HUES48 (cell line): Measurements from ENCODE around the gene DCAF5.

Source experiments
- H3K27ac ChIP-seq: one replicate; pipeline ENCODE4 v1.7.0; 2013; ENCODE audit warnings: low read depth, low read length, inconsistent platforms
- H3K27me3 ChIP-seq: 2 replicates; pipeline ENCODE4 v1.6.1; 2013; ENCODE audit warnings: mild to moderate bottlenecking, low read length; ENCODE audit not compliant: control insufficient read depth, insufficient read depth
- H3K36me3 ChIP-seq: 2 replicates; pipeline ENCODE4 v1.6.1; 2013; ENCODE audit warnings: low read length; ENCODE audit not compliant: control insufficient read depth, insufficient read depth
- H3K4me1 ChIP-seq: 2 replicates; pipeline ENCODE4 v1.6.1; 2013; ENCODE audit warnings: mild to moderate bottlenecking, low read length; ENCODE audit not compliant: control insufficient read depth, insufficient read depth
- H3K4me3 ChIP-seq: 2 replicates; pipeline ENCODE4 v1.5.1; 2013; ENCODE audit warnings: mild to moderate bottlenecking, low read depth, low read length
- H3K9ac ChIP-seq: 2 replicates; pipeline ENCODE4 v1.6.1; 2013; ENCODE audit warnings: mild to moderate bottlenecking, low read depth, low read length, moderate library complexity
- H3K9me3 ChIP-seq: 2 replicates; pipeline ENCODE4 v1.6.1; 2013; ENCODE audit warnings: low read length; ENCODE audit not compliant: control insufficient read depth, insufficient read depth

Gene DCAF5

DNA sequence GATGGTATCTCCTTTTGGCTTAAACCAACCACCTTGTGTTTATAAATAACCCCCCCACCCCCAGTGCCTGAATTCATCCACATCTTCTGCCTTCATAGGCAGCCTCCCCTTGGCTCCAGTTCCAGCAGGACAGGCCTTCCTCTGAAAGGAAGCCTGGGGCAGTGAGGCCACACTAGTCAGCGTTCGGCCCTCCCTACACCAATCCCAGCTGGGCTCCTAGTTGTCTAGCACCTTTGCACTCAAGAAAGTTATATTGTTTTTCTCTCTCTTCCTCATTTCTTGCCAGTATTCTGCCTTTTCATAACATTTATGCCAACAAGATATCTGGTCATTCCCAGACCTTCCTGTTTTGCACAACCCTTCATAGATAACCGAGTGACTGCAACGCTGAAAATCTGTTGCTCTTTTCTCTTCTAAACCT, 100.7 kb downstream of the DCAF5 start:
- H3K4me1 ChIP-seq: peaks cover 36% of the 10 kb centered on the region
- no peaks in the 10 kb centered on the region for H3K9me3 ChIP-seq
- peak overlapping the region; percentile 19 for H3K27ac ChIP-seq
- no peak overlapping the region for H3K9ac ChIP-seq
- H3K27me3 ChIP-seq: no peaks in the 10 kb centered on the region
- H3K4me3 ChIP-seq: no peak overlapping the region
- peaks cover 27% of the 10 kb centered on the region for H3K36me3 ChIP-seq

DNA sequence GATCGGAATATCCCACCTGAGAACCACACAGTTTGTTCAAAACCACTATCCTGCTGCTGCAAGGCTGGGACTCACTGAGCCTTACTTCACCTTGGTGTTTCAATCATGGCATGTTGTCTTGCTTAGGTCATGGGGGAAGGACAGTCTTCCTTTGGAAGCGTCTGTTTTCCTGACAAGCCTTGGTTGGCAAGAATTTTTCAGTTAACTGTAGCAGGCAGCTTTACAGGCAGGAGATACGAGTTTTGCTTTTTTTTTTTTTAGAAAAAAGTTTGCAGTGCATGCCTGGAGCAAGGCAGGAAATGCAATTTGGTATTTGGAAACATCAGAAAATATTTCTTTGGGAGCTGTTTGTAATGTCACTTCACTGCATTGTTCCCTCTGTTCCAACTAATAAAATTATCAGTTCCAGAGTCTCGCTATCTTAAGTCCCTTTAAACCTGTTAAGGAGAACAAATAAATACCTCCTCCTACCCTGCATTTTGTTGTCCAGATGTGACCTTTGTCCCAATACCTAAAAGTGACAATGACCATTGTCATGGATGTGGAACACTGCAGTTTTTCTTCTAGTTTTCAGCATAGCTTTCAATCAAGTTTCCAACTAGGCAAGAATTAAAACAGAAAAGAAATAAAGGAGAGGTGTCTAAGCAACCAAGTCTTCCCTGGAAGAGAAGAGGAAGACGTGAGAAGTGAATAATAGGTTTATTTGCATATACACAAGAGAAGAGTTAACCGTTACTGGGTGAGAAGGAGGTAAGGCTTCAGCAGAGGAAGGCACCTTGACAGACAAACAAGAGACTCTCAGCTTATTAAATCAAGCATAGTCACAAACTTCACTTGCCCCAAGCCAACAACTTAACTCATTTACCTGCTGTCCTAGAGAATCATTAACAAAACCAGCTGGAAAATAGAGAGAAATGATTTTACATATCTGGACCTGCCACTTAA, 102.4 kb downstream of the DCAF5 start:
- Histone ChIP-seq H3K4me3 (no peak overlapping the region), H3K9ac (no peak overlapping the region; the same call in 1 of the 2 replicates), H3K27ac (peak overlapping the region; percentile 81)

DNA sequence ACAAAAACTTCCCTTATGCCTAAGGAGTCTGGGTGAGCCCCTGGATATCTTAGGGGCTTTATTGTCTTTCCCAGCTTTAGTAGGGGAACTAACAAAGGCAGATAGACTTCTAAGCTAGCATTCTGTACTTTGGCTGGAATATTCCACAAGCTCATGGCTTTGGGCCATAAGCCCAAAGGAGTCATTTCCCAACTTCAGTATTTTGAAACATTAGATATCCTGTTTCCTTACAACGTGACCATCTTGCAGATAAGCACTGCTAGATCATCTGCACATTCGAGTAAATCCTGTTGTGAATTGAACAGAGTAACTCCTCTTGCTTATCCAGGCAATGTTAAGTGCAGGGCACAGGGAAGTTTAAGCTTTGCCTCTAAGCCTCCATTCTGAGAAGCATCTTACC, 103.2 kb downstream of the DCAF5 start:
- no peak overlapping the region for H3K9ac ChIP-seq
- no peaks in the 10 kb centered on the region for H3K27me3 ChIP-seq
- H3K4me1 ChIP-seq: peaks cover 42% of the 10 kb centered on the region
- no peak overlapping the region for H3K4me3 ChIP-seq
- peaks cover 16% of the 10 kb centered on the region for H3K36me3 ChIP-seq
- H3K27ac ChIP-seq: peak overlapping the region; percentile 81
- no peaks in the 10 kb centered on the region for H3K9me3 ChIP-seq

More for the DNA sequence above, 102.4 kb downstream of the DCAF5 start:
- Histone ChIP-seq H3K27me3 (no peaks in the 10 kb centered on the region), H3K4me1 (peaks cover 33% of the 10 kb centered on the region), H3K9me3 (no peaks in the 10 kb centered on the region), H3K36me3 (peaks cover 24% of the 10 kb centered on the region)

DNA sequence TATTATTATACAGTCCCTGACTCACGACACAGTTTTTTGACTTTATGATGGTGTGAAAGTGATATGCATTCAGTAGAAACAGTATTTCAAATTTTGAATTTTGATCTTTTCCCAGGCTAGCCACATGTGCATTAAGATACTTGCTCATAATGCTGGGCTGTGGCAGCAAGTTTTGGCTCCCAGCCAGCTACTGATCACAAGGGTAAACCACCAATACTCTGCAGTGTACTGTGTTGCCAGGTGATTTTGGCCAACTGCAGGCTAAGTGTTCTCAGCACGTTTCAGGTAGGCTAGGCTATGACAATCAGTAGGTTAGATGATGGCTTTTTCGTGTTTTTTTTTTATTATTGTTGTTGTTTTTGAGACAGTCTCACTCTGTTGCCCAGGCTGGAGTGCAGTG, 104.5 kb downstream of the DCAF5 start:
- Histone ChIP-seq H3K9ac (no peak overlapping the region), H3K4me1 (peaks cover 51% of the 10 kb centered on the region), H3K27me3 (no peaks in the 10 kb centered on the region), H3K36me3 (peaks cover 4% of the 10 kb centered on the region; the same call in 1 of the 2 replicates), H3K27ac (no peak overlapping the region), H3K9me3 (no peaks in the 10 kb centered on the region), H3K4me3 (no peak overlapping the region)

DNA sequence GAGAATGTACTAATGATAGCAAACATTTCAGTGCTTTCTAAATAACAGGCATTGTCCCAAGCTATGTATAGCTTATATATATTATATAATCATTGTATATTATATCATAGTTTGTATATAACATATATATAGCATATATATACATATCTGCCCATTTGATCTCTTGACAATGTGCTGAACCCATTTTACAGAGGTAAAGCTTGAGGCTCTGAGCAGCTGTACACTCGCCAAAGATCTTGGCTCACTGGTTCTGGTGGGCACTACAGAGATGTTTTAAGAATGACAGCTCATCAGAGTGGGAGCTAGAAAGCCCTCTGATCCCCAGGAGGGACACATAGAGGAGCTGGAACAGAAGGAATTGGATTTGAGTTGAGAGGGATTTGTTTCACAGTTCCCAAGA, 105.7 kb downstream of the DCAF5 start:
- H3K4me3 ChIP-seq: no peak overlapping the region
- H3K36me3 ChIP-seq: no peaks in the 10 kb centered on the region
- H3K9me3 ChIP-seq: no peaks in the 10 kb centered on the region
- H3K9ac ChIP-seq: no peak overlapping the region
- H3K27me3 ChIP-seq: no peaks in the 10 kb centered on the region
- H3K4me1 ChIP-seq: peaks cover 59% of the 10 kb centered on the region
- no peak overlapping the region for H3K27ac ChIP-seq

DNA sequence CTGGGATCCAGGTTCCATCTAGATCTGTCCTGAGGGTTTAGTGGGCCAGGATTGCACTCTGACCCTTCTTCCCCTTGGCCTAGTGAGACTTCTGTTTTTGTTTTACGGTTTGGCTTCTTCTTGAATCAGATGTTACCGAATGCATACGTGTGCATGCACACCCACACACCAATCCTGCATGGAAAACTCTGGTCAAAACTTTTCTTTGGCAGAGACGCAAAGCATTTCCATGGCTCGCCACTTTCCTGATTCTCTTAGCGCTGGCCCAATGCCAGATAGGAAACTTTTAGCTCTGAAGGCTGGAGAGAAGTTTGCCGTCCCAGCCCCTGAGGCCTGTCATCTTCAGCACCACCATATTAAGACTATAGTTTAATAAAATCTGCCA, 106.5 kb downstream of the DCAF5 start:
- Histone ChIP-seq H3K4me3 (no peak overlapping the region), H3K4me1 (peaks cover 58% of the 10 kb centered on the region), H3K9ac (no peak overlapping the region), H3K27ac (peak overlapping the region; percentile 88), H3K9me3 (no peaks in the 10 kb centered on the region), H3K36me3 (no peaks in the 10 kb centered on the region), H3K27me3 (no peaks in the 10 kb centered on the region)

DNA sequence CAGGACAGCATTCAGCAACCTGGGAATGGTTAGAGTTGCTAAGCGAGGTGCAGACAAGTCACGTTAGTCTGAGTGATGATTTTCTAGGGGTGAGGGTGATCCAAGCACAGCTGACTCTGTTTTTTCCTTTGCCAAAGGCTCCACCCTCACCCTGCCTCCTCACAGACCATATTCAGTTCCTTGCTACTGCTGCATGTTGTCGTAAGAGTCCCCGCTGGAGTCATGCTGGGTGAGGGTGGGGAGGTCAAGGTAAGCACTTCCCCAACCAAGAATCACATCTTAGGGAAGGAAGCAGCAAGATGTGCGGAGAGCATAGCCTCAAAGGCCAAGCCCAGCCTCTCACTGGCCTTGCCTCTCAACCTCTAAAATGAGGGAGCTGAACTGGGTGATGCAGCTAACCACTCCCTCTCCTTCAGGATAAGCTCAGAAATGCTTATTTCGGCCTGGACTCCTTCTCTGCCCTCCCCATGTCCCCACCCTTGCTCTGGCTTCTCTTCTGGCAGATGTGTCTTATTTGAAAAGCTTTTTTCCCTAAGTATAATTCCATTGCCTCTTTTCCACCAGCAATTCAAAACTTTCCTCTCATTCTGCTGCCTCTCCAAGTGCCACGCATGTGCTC, 107.0 kb downstream of the DCAF5 start:
- no peaks in the 10 kb centered on the region for H3K36me3 ChIP-seq
- H3K27ac ChIP-seq: peak overlapping the region; percentile 88
- no peak overlapping the region for H3K4me3 ChIP-seq
- no peaks in the 10 kb centered on the region for H3K27me3 ChIP-seq
- no peak overlapping the region for H3K9ac ChIP-seq
- H3K9me3 ChIP-seq: no peaks in the 10 kb centered on the region
- H3K4me1 ChIP-seq: peaks cover 53% of the 10 kb centered on the region

DNA sequence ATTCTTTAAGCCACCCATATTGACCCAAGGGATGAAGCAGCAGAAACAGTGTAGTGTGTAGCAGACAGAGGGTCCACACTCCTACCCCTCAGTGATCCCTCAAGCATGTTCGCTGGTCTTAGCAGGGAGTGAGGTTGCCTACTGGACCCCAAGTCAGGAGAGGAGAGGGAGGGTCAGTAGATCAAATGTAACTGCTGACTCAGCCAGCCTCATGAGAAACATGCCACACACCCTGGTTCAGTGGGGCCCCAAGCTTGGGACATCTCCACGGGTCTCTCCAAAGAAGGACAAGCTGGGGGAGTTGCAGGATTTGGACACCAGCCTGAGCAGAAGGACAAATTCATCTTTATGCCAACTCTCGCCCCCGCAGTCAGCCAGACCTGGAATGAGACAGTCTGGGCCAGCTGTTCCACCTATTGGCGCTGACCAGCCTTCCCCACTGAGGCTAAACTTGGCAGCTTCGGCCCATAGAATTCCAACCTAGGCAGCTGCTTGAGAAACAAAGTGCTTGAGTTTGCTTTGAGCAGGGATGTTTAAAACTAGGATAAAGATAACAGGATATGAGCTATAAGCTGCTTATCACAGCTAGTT, 107.9 kb downstream of the DCAF5 start:
- Histone ChIP-seq H3K36me3 (no peaks in the 10 kb centered on the region), H3K27ac (peak overlapping the region; percentile 88), H3K9ac (no peak overlapping the region), H3K27me3 (no peaks in the 10 kb centered on the region), H3K4me1 (peaks cover 44% of the 10 kb centered on the region), H3K4me3 (no peak overlapping the region; the same call in 1 of the 2 replicates), H3K9me3 (no peaks in the 10 kb centered on the region)

DNA sequence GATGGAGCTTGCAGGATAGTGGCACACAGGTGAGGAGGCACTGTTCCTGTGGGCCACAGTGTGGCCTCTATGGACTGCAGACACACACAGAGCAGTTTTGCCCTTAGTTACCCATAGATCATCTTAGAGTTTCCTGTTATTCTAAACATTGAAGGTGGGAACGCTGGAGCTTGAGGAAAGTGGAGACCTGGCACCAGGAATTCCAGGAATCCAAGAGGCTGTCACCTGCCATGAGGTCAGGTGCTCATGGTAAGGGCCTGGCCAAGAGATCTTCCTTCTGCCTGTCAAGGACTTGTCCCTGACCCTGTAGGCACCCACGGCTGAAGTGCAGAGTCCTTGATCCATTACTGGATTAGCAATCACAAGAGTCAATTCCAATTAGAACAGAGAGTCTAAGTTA, 108.6 kb downstream of the DCAF5 start:
- Histone ChIP-seq H3K27ac (no peak overlapping the region), H3K36me3 (no peaks in the 10 kb centered on the region), H3K4me1 (peaks cover 40% of the 10 kb centered on the region), H3K9ac (no peak overlapping the region), H3K27me3 (no peaks in the 10 kb centered on the region), H3K4me3 (no peak overlapping the region), H3K9me3 (no peaks in the 10 kb centered on the region)

DNA sequence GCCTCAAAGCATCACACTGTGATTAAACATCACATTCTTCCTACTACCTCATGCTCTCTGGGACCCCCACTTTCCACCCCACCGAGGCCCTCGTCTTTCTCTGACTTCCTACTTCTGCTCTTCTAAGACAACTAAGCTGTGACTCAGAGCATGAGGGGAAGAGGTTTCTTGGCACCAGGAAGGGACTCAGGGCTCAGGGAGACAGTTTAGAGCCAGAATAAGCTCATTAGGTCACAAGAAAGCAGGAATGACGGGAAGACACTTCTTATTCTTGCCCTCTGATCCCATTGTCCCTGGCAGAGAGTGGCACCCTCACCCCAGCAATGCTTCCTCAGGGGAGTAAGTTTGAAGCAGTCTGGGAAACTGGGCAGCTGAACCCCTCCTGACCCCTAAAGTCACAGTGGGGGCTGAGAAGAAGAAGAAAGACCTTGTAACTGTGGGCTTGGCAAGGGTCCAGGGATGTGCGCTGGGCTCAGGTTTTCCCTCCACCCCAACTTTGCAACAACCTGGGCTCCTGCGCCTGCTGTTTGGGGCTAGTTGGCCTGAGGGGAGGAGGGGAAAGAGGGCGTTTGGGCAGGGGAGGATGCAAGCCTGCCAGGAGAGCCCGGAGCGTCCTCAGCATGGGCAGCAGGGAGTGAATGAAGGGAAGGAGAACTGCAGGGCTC, 109.2 kb downstream of the DCAF5 start:
- Histone ChIP-seq H3K9ac (no peak overlapping the region), H3K4me1 (peaks cover 45% of the 10 kb centered on the region), H3K27ac (no peak overlapping the region), H3K27me3 (no peaks in the 10 kb centered on the region), H3K9me3 (no peaks in the 10 kb centered on the region), H3K4me3 (no peak overlapping the region), H3K36me3 (no peaks in the 10 kb centered on the region)
